GM12878 (cell line): ENCODE results near the gene GALNT18. TPM values are rescaled to one million over a fixed set of nuclear protein-coding genes. Genes with fewer than 3 reads are reported as not detected.

Source experiments
- ATAC-seq: fragments of 200-7000 bp; cut with Tn5 transposase; 3 replicates; pipeline ENCODE4 v1.9.1; 2020; ENCODE audit warnings: mild to moderate bottlenecking, moderate library complexity
- BruUV-seq: library from RNA; stranded (reverse); fragments of 400-500 nt; replicated peaks from 2 replicates; lab custom pipeline; 2021; lab: Mats Ljungman, UMichigan
- CTCF ChIA-PET: fragments of 300-600 bp; sonication (Branson Sonifier 250); formaldehyde crosslinking; extraction: SDS; loops from one replicate; lab custom pipeline; 2021; ENCODE audit warnings: inconsistent platforms; lab: Yijun Ruan, JAX
- POLR2A ChIA-PET: fragments of 350-600 bp; formaldehyde crosslinking; extraction: SDS; loops from one replicate; lab custom pipeline; 2021; ENCODE audit warnings: inconsistent platforms; lab: Charles Lee
- RAD21 ChIA-PET: fragments of 300-600 bp; sonication (Branson Sonifier 250); formaldehyde crosslinking; loops from one replicate; lab custom pipeline; 2023; ENCODE audit warnings: antibody characterized with exemption; ENCODE audit not compliant: unreplicated experiment; lab: Charles Lee
- SMC1A ChIA-PET: fragments of 300-600 bp; sonication (Branson Sonifier 250); formaldehyde crosslinking; loops from one replicate; lab custom pipeline; 2023; ENCODE audit not compliant: unreplicated experiment, uncharacterized antibody; lab: Charles Lee
- DNase-seq: peaks from one replicate; pipeline ENCODE4 v3.0.0-alpha.2; 2011; ENCODE audit warnings: low read depth, low spot score
- FAIRE-seq: peaks from 3 replicates; lab custom pipeline; 2011; peaks lifted over from hg19 to GRCh38; lab: Jason Lieb, UNC
- H2AFZ ChIP-seq: 2 replicates; pipeline ENCODE4 v1.6.0; 2011; ENCODE audit warnings: low read depth, low read length, control low read depth; ENCODE audit not compliant: control insufficient read depth
- H3K27ac ChIP-seq: 2 replicates; pipeline ENCODE4 v1.5.1; 2011; ENCODE audit warnings: control low read depth; ENCODE audit not compliant: control insufficient read depth, insufficient read depth
- H3K27me3 ChIP-seq, 2 experiments: replicated peaks in 1 of 2; 2 replicates each; pipeline versions ENCODE4 v1.6.0 to v1.6.1; 2011; ENCODE audit warnings: low read length in 1 of 2; ENCODE audit not compliant: control insufficient read depth in 2 of 2, insufficient read depth in 2 of 2
- H3K36me3 ChIP-seq, 2 experiments: 2 replicates each; pipeline ENCODE4 v1.5.1; 2011; ENCODE audit warnings: low read length in 1 of 2; ENCODE audit not compliant: control insufficient read depth in 2 of 2, insufficient read depth in 2 of 2
- H3K4me1 ChIP-seq: 2 replicates; pipeline ENCODE4 v1.6.1; 2011; ENCODE audit warnings: mild to moderate bottlenecking, low read length, moderate library complexity, mixed read lengths; ENCODE audit not compliant: control insufficient read depth, insufficient read depth
- H3K4me2 ChIP-seq: 2 replicates; pipeline ENCODE4 v1.6.0; 2011; ENCODE audit warnings: control low read depth; ENCODE audit not compliant: control insufficient read depth, insufficient read depth
- H3K4me3 ChIP-seq: fragments of 200-600 bp; sonication (generic); 2 replicates; pipeline ENCODE4 v1.5.1; 2016
- H3K79me2 ChIP-seq: 2 replicates; pipeline ENCODE4 v1.6.0; 2011; ENCODE audit warnings: low read length; ENCODE audit not compliant: control insufficient read depth, insufficient read depth
- H3K9ac ChIP-seq: 2 replicates; pipeline ENCODE4 v1.8.0; 2011; ENCODE audit warnings: low read length, control low read depth, mixed read lengths; ENCODE audit not compliant: control insufficient read depth, insufficient read depth
- H3K9me3 ChIP-seq: replicated peaks from 3 replicates; pipeline ENCODE4 v1.5.1; 2011; ENCODE audit warnings: mild to moderate bottlenecking, low read length; ENCODE audit not compliant: control insufficient read depth, insufficient read depth
- H4K20me1 ChIP-seq: 2 replicates; pipeline ENCODE4 v1.6.0; 2011; ENCODE audit not compliant: control insufficient read depth, insufficient read depth
- ASH2L ChIP-seq: fragments of 300-600, 200-600 bp; sonication (generic); IDR thresholded peaks from 2 replicates; pipeline ENCODE4 v1.6.1; 2017; ENCODE audit warnings: low read depth, mild to moderate bottlenecking, borderline replicate concordance
- CBFB ChIP-seq: IDR thresholded peaks from 2 replicates; pipeline ENCODE4 v1.6.1; 2016; ENCODE audit warnings: antibody characterized with exemption, low read depth
- CREM ChIP-seq: IDR thresholded peaks from 2 replicates; pipeline ENCODE4 v1.6.1; 2014; ENCODE audit warnings: antibody characterized with exemption, low read depth
- LARP7 ChIP-seq: fragments of 450-650 bp; IDR thresholded peaks from 2 replicates; pipeline ENCODE4 v1.6.1; 2017; ENCODE audit warnings: mild to moderate bottlenecking
- MEF2A ChIP-seq: IDR thresholded peaks from 2 replicates; pipeline ENCODE4 v1.6.1; 2011; ENCODE audit warnings: low read depth, mild to moderate bottlenecking, low read length, moderate library complexity; ENCODE audit not compliant: insufficient read depth
- NFXL1 ChIP-seq: fragments of 450-650 bp; IDR thresholded peaks from 2 replicates; pipeline ENCODE4 v1.6.1; 2017; ENCODE audit warnings: antibody characterized with exemption, mild to moderate bottlenecking, borderline replicate concordance
- NFYB ChIP-seq: IDR thresholded peaks from 2 replicates; pipeline ENCODE4 v1.6.1; 2011; ENCODE audit warnings: low read depth, mild to moderate bottlenecking, low read length, improper control_type of control experiment, moderate library complexity; ENCODE audit not compliant: insufficient read depth
- POLR2AphosphoS2 ChIP-seq: IDR thresholded peaks from 2 replicates; pipeline ENCODE4 v1.6.1; 2011; ENCODE audit warnings: low read depth, mild to moderate bottlenecking, low read length, improper control_type of control experiment, moderate library complexity
- RCOR1 ChIP-seq: conservative IDR thresholded peaks from 2 replicates; pipeline ENCODE4 v1.6.1; 2012; ENCODE audit warnings: low read depth, low read length, improper control_type of control experiment
- RFX5 ChIP-seq: IDR thresholded peaks from 2 replicates; pipeline ENCODE4 v1.6.1; 2011; ENCODE audit warnings: low read depth, low read length, improper control_type of control experiment
- SMAD5 ChIP-seq: IDR thresholded peaks from 2 replicates; pipeline ENCODE4 v1.6.1; 2016; ENCODE audit warnings: antibody characterized with exemption, low read depth
- SMARCA5 ChIP-seq: fragments of 450-650 bp; IDR thresholded peaks from 2 replicates; pipeline ENCODE4 v1.6.1; 2017; ENCODE audit warnings: mild to moderate bottlenecking
- SPI1 ChIP-seq: IDR thresholded peaks from 2 replicates; pipeline ENCODE4 v1.6.1; 2011; ENCODE audit warnings: low read depth, mild to moderate bottlenecking, low read length, moderate library complexity, borderline replicate concordance; ENCODE audit not compliant: insufficient read depth
- WRNIP1 ChIP-seq: IDR thresholded peaks from 2 replicates; pipeline ENCODE4 v1.6.1; 2011; ENCODE audit warnings: low read depth, low read length, improper control_type of control experiment, borderline replicate concordance
- WGBS: methylation state at CpG from one replicate; pipeline ENCODE4 v1.1.6; 2016; ENCODE audit warnings: low lambda C conversion rate; ENCODE audit not compliant: insufficient replicate concordance, insufficient coverage; ENCODE audit errors: missing lambda C conversion rate; 5-methylcytosine and 5-hydroxymethylcytosine counted together
- in situ Hi-C: fragments of 300-500 bp; cut with MboI; formaldehyde crosslinking; loops from 9 replicates; pipeline ENCODE4 v1.14.3; 2018; ENCODE audit warnings: mixed read lengths
- intact Hi-C: fragments of 100-400 bp; cut with micrococcal nuclease; formaldehyde crosslinking; loops from one replicate; pipeline ENCODE4 v1.14.2; 2022; ENCODE audit not compliant: unreplicated experiment
- polyA plus RNA-seq, 11 experiments: library from polyadenylated mRNA; depleted of rRNA in 4 of 11; unstranded in 6 of 11; stranded (reverse) in 5 of 11; fragments of >200 nt; fragmentation: Nextera tagmentation in 4 of 11; fragmentation: Illumina TruSeq in 1 of 11; extraction: Ambion mirVana in 4 of 11; extraction: Trizol in 1 of 11; gene quantifications; 1 replicate in 1 of 11; 2 replicates in 10 of 11; pipeline versions ENCODE4 v1.2.1 to v1.2.3, GENCODE V29; 2011 to 2016; ENCODE audit warnings: inconsistent platforms in 2 of 11, missing spikeins in 2 of 11, low read depth in 1 of 11
- total RNA-seq, 4 experiments: library from RNA; depleted of rRNA in 3 of 4; stranded (reverse); fragments of >200 nt in 3 of 4; fragmentation: Illumina TruSeq in 1 of 4; extraction: Trizol in 1 of 4; gene quantifications; 2 replicates each; pipeline versions ENCODE4 v1.2.1 to v1.2.3, GENCODE V29; 2013 to 2021
- TF ChIP-seq, protein P1 (sequence below): IDR thresholded peaks from 2 replicates; pipeline ENCODE4 v1.6.1; 2012; ENCODE audit warnings: low read depth, low read length, improper control_type of control experiment
- TF ChIP-seq, protein P2 (sequence below), 3 experiments: IDR thresholded peaks in 2 of 3; conservative IDR thresholded peaks in 1 of 3; 2 replicates each; pipeline ENCODE4 v1.5.1; 2011; ENCODE audit warnings: low read depth in 3 of 3, low read length in 3 of 3, mild to moderate bottlenecking in 3 of 3, control low read depth in 2 of 3, moderate library complexity in 2 of 3, inconsistent platforms in 1 of 3, mixed read lengths in 1 of 3; ENCODE audit not compliant: control insufficient read depth in 2 of 3, insufficient read depth in 1 of 3; ENCODE audit errors: extremely low read depth in 1 of 3
- TF ChIP-seq, protein P3 (sequence below): fragments of 450-650 bp; formaldehyde crosslinking; IDR thresholded peaks from 2 replicates; pipeline ENCODE4 v1.4.0; 2022; ENCODE audit warnings: mild to moderate bottlenecking, moderate library complexity

GALNT18 gene
- total and polyA plus RNA-seq, 10 of the 15 experiments (the other 5 are each of a cell fraction or from before 2014, with no cell fraction given): 1.2 to 14.2 (median 6.3) TPM

DNA sequence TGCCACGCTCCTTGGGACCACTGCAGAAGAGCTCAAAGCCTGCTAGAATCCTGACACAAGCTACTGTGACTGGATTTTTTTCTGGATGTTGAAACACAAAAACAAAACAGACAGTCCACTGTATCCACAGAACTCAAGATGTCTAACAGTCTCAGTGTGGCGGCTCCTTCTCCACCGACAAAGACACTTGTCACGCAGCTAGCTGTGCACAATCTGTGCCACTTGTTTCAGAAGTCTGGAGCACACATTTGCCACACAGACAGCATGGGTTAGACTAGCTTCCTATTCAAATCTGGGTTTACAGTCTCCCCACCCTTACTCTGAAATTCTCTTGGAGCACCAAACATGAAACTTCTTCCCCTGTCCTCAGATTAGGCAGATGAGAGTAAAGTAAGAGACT, 99.2 kb downstream of the GALNT18 start:
- intact Hi-C loops (no loop called here), in situ Hi-C loops (no loop called here)
- no peaks in the 10 kb centered on the region for H3K27me3 ChIP-seq
- no peak overlapping the region for H2AFZ ChIP-seq
- ATAC-seq (no peak), FAIRE-seq (no peak), DNase-seq (no peak)
- RAD21 ChIA-PET: no interaction called here
- SMC1A ChIA-PET: no interaction called here
- H3K9ac ChIP-seq: no peak overlapping the region
- H3K27ac ChIP-seq: no peak overlapping the region
- H3K4me1 ChIP-seq: peaks cover 3% of the 10 kb centered on the region
- no peaks in the 10 kb centered on the region; the same call in none of the 2 replicates for H3K79me2 ChIP-seq
- H3K4me3 ChIP-seq: no peak overlapping the region
- WGBS: 78% methylated on average over 4 of the region's 4 CpGs
- CTCF ChIA-PET: no interaction called here
- H3K4me2 ChIP-seq: no peak overlapping the region
- POLR2A ChIA-PET: no interaction called here
- H3K36me3 ChIP-seq: no peaks in the 10 kb centered on the region; a peak in 1 of 4 replicates
- BruUV-seq: no TSS peak
- no peaks in the 10 kb centered on the region for H3K9me3 ChIP-seq
- no peaks in the 10 kb centered on the region for H4K20me1 ChIP-seq
- no peak for TF ChIP-seq RCOR1
- no peak for TF ChIP-seq SMAD5
- TF ChIP-seq SPI1: no peak
- TF ChIP-seq ASH2L: no peak
- TF ChIP-seq WRNIP1: no peak
- no peak for TF ChIP-seq CBFB
- TF ChIP-seq CREM: no peak
- no peak for TF ChIP-seq RFX5
- TF ChIP-seq, protein P1, sequence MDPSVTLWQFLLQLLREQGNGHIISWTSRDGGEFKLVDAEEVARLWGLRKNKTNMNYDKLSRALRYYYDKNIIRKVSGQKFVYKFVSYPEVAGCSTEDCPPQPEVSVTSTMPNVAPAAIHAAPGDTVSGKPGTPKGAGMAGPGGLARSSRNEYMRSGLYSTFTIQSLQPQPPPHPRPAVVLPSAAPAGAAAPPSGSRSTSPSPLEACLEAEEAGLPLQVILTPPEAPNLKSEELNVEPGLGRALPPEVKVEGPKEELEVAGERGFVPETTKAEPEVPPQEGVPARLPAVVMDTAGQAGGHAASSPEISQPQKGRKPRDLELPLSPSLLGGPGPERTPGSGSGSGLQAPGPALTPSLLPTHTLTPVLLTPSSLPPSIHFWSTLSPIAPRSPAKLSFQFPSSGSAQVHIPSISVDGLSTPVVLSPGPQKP: no peak
- TF ChIP-seq MEF2A: no peak
- no peak for TF ChIP-seq POLR2AphosphoS2
- TF ChIP-seq, protein P2, sequence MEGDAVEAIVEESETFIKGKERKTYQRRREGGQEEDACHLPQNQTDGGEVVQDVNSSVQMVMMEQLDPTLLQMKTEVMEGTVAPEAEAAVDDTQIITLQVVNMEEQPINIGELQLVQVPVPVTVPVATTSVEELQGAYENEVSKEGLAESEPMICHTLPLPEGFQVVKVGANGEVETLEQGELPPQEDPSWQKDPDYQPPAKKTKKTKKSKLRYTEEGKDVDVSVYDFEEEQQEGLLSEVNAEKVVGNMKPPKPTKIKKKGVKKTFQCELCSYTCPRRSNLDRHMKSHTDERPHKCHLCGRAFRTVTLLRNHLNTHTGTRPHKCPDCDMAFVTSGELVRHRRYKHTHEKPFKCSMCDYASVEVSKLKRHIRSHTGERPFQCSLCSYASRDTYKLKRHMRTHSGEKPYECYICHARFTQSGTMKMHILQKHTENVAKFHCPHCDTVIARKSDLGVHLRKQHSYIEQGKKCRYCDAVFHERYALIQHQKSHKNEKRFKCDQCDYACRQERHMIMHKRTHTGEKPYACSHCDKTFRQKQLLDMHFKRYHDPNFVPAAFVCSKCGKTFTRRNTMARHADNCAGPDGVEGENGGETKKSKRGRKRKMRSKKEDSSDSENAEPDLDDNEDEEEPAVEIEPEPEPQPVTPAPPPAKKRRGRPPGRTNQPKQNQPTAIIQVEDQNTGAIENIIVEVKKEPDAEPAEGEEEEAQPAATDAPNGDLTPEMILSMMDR (IDR thresholded peaks at IDR 0.05 in 2 of 3, conservative IDR thresholded peaks at IDR 0.05 in 1 of 3; ENCODE audit: control insufficient read depth in 2 of 3, extremely low read depth in 1 of 3, insufficient read depth in 1 of 3, low read depth in 3 of 3, low read length in 3 of 3): no peak
- TF ChIP-seq, protein P3, sequence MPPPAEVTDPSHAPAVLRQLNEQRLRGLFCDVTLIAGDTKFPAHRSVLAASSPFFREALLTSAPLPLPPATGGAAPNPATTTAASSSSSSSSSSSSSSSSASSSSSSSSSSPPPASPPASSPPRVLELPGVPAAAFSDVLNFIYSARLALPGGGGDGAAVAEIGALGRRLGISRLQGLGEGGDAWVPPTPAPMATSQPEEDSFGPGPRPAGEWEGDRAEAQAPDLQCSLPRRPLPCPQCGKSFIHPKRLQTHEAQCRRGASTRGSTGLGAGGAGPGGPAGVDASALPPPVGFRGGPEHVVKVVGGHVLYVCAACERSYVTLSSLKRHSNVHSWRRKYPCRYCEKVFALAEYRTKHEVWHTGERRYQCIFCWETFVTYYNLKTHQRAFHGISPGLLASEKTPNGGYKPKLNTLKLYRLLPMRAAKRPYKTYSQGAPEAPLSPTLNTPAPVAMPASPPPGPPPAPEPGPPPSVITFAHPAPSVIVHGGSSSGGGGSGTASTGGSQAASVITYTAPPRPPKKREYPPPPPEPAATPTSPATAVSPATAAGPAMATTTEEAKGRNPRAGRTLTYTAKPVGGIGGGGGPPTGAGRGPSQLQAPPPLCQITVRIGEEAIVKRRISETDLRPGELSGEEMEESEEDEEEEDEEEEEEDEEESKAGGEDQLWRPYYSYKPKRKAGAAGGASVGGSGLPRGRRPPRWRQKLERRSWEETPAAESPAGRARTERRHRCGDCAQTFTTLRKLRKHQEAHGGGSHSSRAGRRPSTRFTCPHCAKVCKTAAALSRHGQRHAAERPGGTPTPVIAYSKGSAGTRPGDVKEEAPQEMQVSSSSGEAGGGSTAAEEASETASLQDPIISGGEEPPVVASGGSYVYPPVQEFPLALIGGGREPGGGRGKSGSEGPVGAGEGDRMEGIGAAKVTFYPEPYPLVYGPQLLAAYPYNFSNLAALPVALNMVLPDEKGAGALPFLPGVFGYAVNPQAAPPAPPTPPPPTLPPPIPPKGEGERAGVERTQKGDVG (CRISPR knock-in tag): no peak
- TF ChIP-seq NFXL1: no peak
- no peak for TF ChIP-seq SMARCA5
- TF ChIP-seq LARP7: no peak
- TF ChIP-seq NFYB: no peak
